NT2/D1 (cell line): ENCODE measurements around the gene WAPL.
"Not testable (repeated sequence)": the region's sequence is repeated elsewhere in the genome, so short reads cannot be mapped to it uniquely, and the experiment has no call there.

ENCODE experiments used
- DNase-seq: peaks from one replicate; pipeline ENCODE4 v3.0.0-alpha.2; 2011; ENCODE audit warnings: low read depth, low spot score
- H3K27me3 ChIP-seq: 2 replicates; pipeline ENCODE4 v1.6.0; 2011; ENCODE audit warnings: mild to moderate bottlenecking; ENCODE audit not compliant: insufficient read length, insufficient read depth
- H3K36me3 ChIP-seq: 2 replicates; pipeline ENCODE4 v1.6.1; 2011; ENCODE audit warnings: mild to moderate bottlenecking, low read length, mixed read lengths; ENCODE audit not compliant: insufficient read depth, insufficient read length
- H3K4me1 ChIP-seq: 2 replicates; pipeline ENCODE4 v1.5.1; 2011; ENCODE audit not compliant: insufficient read depth, insufficient read length
- H3K4me3 ChIP-seq: 2 replicates; pipeline ENCODE4 v1.5.1; 2011; ENCODE audit warnings: low read depth; ENCODE audit not compliant: insufficient read length
- H3K9ac ChIP-seq: 2 replicates; pipeline ENCODE4 v1.6.0; 2011; ENCODE audit warnings: low read depth; ENCODE audit not compliant: insufficient read length
- H3K9me3 ChIP-seq: 2 replicates; pipeline ENCODE4 v1.5.1; 2011; ENCODE audit warnings: mild to moderate bottlenecking, low read length; ENCODE audit not compliant: insufficient read depth
- SUZ12 ChIP-seq: IDR thresholded peaks from 2 replicates; pipeline ENCODE4 v1.6.1; 2011; ENCODE audit not compliant: insufficient read length, insufficient read depth; ENCODE audit errors: extremely low read depth
- YY1 ChIP-seq: IDR thresholded peaks from 2 replicates; pipeline ENCODE4 v1.6.1; 2011; ENCODE audit not compliant: insufficient read length, insufficient read depth
- ZNF274 ChIP-seq: IDR thresholded peaks from 2 replicates; pipeline ENCODE4 v1.6.1; 2011; ENCODE audit warnings: mild to moderate bottlenecking, low read depth, low read length

WAPL gene

GRCh38 chr10:86533328-86533727 lies 11.7 kb upstream of the WAPL start:
- Histone ChIP-seq H3K36me3 (no peaks in the 10 kb centered on the region), H3K9me3 (no peaks in the 10 kb centered on the region), H3K9ac (no peak overlapping the region), H3K4me3 (no peak overlapping the region), H3K4me1 (peaks cover 7% of the 10 kb centered on the region), H3K27me3 (no peaks in the 10 kb centered on the region)
- DNase-seq, result no peak
- TF ChIP-seq SUZ12 (no peak), ZNF274 (no peak), YY1 (no peak)

GRCh38 chr10:86528736-86529135 lies 7.1 kb upstream of the WAPL start:
- H3K9me3 ChIP-seq, H3K27me3 ChIP-seq, H3K4me3 ChIP-seq, DNase-seq, H3K4me1 ChIP-seq, H3K9ac ChIP-seq, H3K36me3 ChIP-seq: not testable (repeated sequence)

- no peak for DNase-seq
- TF ChIP-seq SUZ12 (no peak), ZNF274 (no peak), YY1 (no peak)
- no peaks in the 10 kb centered on the region for H3K36me3 ChIP-seq
Measured at GRCh38 chr10:86526606-86527005, 5.0 kb upstream of the WAPL start.

GRCh38 chr10:86525713-86526112 lies 4.1 kb upstream of the WAPL start:
- not testable (repeated sequence) for H3K9ac ChIP-seq

More at GRCh38 chr10:86526606-86527005, 5.0 kb upstream of the WAPL start:
- no peak overlapping the region for H3K9ac ChIP-seq
- H3K4me1 ChIP-seq, result no peaks in the 10 kb centered on the region
- H3K9me3 ChIP-seq, result no peaks in the 10 kb centered on the region
- no peak overlapping the region for H3K4me3 ChIP-seq
- H3K27me3 ChIP-seq, result no peaks in the 10 kb centered on the region

GRCh38 chr10:86524225-86524962 lies 2.8 kb upstream of the WAPL start:
- Histone ChIP-seq H3K4me3 (no peak overlapping the region), H3K9me3 (no peaks in the 10 kb centered on the region), H3K4me1 (no peaks in the 10 kb centered on the region), H3K36me3 (no peaks in the 10 kb centered on the region), H3K27me3 (no peaks in the 10 kb centered on the region), H3K9ac (no peak overlapping the region)
- DNase-seq, result no peak
- TF ChIP-seq YY1 (no peak), SUZ12 (no peak), ZNF274 (no peak)

More at GRCh38 chr10:86525713-86526112, 4.1 kb upstream of the WAPL start:
- H3K9me3 ChIP-seq, H3K27me3 ChIP-seq, H3K4me3 ChIP-seq, H3K36me3 ChIP-seq, H3K4me1 ChIP-seq, DNase-seq: not testable (repeated sequence)

- Histone ChIP-seq H3K27me3 (no peaks in the 10 kb centered on the region), H3K4me1 (no peaks in the 10 kb centered on the region), H3K4me3 (no peak overlapping the region), H3K9ac (no peak overlapping the region), H3K9me3 (no peaks in the 10 kb centered on the region), H3K36me3 (peaks cover 2% of the 10 kb centered on the region)
- TF ChIP-seq YY1 (no peak), ZNF274 (no peak), SUZ12 (no peak)
- DNase-seq, result no peak
Measured at GRCh38 chr10:86523348-86523747, 1.8 kb upstream of the WAPL start.

- no peak for TF ChIP-seq SUZ12
- no peak for TF ChIP-seq YY1
- no peak for TF ChIP-seq ZNF274
- H3K36me3 ChIP-seq, result peaks cover 10% of the 10 kb centered on the region
Measured at GRCh38 chr10:86522510-86522855, 891 bp upstream of the WAPL start.

GRCh38 chr10:86520871-86521677 lies 518 bp downstream of the WAPL start:
- no peaks in the 10 kb centered on the region for H3K27me3 ChIP-seq
- H3K4me1 ChIP-seq, result no peaks in the 10 kb centered on the region
- H3K36me3 ChIP-seq, result peaks cover 23% of the 10 kb centered on the region
- H3K9me3 ChIP-seq, result no peaks in the 10 kb centered on the region
- H3K9ac ChIP-seq, result peak overlapping the region; percentile 87
- H3K4me3 ChIP-seq, result peak overlapping the region; percentile 86
- DNase-seq, result no peak
- TF ChIP-seq ZNF274 (no peak), SUZ12 (no peak), YY1 (no peak)

More at GRCh38 chr10:86522510-86522855, 891 bp upstream of the WAPL start:
- no peaks in the 10 kb centered on the region for H3K4me1 ChIP-seq
- DNase-seq, result no peak
- no peaks in the 10 kb centered on the region for H3K9me3 ChIP-seq
- peak overlapping the region; percentile 86 for H3K4me3 ChIP-seq
- H3K27me3 ChIP-seq, result no peaks in the 10 kb centered on the region
- peak overlapping the region; percentile 92 for H3K9ac ChIP-seq
